Stomach (tissue), 4 donors: ENCODE measurements around the gene HOXC4.
"Not testable (repeated sequence)": the region's sequence is repeated elsewhere in the genome, so short reads cannot be mapped to it uniquely, and the experiment has no call there.

Experiments
- POLR2A ChIP-seq, 4 donors: fragments of 450-650 bp; IDR thresholded peaks; one replicate each; pipeline ENCODE4 v1.6.1; 2016; ENCODE audit warnings: antibody characterized with exemption in 4 of 4, control low read depth in 2 of 4, mild to moderate bottlenecking in 1 of 4, moderate library complexity in 1 of 4
- POLR2AphosphoS5 ChIP-seq, 3 donors: sonication (generic); formaldehyde crosslinking; IDR thresholded peaks; one replicate each; pipeline ENCODE4 v1.6.1; 2016; ENCODE audit warnings: antibody characterized with exemption in 3 of 3
- TF ChIP-seq, protein P1 (sequence below), 7 experiments: fragments of 450-650 bp in 4 of 7; fragments of 200-600 bp in 3 of 7; sonication (generic) in 3 of 7; IDR thresholded peaks; one replicate each; pipeline ENCODE4 v1.5.1; 2016 to 2019; ENCODE audit warnings: antibody characterized with exemption in 7 of 7, control low read depth in 2 of 7, mild to moderate bottlenecking in 1 of 7

DNA sequence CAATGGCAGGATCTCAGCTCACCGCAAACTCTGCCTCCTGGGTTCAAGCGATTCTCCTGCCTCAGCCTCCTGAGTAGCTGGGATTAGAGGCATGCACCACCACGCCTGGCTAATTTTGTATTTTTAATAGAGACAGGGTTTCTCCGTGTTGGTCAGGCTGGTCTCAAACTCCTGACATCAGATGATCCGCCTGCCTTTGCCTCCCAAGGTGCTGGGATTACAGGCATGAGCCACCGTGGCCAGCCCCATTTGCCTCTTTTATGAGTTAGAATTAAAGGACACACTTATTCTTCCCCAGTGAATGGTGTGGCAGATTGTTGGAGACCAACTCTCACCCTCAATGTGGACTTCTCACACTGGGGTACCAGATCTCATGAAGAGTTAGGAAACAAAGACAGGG lies 11.6 kb upstream of the HOXC4 start:
- TF ChIP-seq, protein P1, sequence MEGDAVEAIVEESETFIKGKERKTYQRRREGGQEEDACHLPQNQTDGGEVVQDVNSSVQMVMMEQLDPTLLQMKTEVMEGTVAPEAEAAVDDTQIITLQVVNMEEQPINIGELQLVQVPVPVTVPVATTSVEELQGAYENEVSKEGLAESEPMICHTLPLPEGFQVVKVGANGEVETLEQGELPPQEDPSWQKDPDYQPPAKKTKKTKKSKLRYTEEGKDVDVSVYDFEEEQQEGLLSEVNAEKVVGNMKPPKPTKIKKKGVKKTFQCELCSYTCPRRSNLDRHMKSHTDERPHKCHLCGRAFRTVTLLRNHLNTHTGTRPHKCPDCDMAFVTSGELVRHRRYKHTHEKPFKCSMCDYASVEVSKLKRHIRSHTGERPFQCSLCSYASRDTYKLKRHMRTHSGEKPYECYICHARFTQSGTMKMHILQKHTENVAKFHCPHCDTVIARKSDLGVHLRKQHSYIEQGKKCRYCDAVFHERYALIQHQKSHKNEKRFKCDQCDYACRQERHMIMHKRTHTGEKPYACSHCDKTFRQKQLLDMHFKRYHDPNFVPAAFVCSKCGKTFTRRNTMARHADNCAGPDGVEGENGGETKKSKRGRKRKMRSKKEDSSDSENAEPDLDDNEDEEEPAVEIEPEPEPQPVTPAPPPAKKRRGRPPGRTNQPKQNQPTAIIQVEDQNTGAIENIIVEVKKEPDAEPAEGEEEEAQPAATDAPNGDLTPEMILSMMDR (IDR thresholded peaks at IDR 0.05) = not testable (repeated sequence)
- not testable (repeated sequence) for TF ChIP-seq POLR2A, POLR2AphosphoS5 (IDR thresholded peaks at IDR 0.05)
